ENCODE measurements around the gene EXOC4. TPM values are rescaled to one million over a fixed set of nuclear protein-coding genes. Genes with fewer than 3 reads are reported as not detected.

Gene EXOC4
- total RNA-seq, 1 donor from 2014 or later, result 145 TPM

GRCh38 chr7:133552079-133552478, 299.2 kb downstream of the EXOC4 start:
- Mint-ChIP-seq H3K4me3 (ENCODE audit: low read depth) (no peak overlapping the region), H3K36me3 (ENCODE audit: insufficient read depth) (no peaks in the 10 kb centered on the region)

GRCh38 chr7:133554330-133554729, 301.5 kb downstream of the EXOC4 start:
- TF ChIP-seq CTCF (IDR thresholded peaks at IDR 0.05; ENCODE audit: unreplicated experiment), result no peak
- no peak overlapping the region for H3K4me3 Mint-ChIP-seq (ENCODE audit: low read depth)
- H3K27me3 Mint-ChIP-seq, result no peaks in the 10 kb centered on the region
- no peak overlapping the region for H3K27ac Mint-ChIP-seq
- no peaks in the 10 kb centered on the region for H3K9me3 Mint-ChIP-seq (ENCODE audit: low read depth)
- H3K36me3 Mint-ChIP-seq (ENCODE audit: insufficient read depth), result no peaks in the 10 kb centered on the region
- DNase-seq (ENCODE audit: low spot score, unreplicated experiment), result no peak
- peaks cover 4% of the 10 kb centered on the region for H3K4me1 Mint-ChIP-seq (ENCODE audit: low read depth)

More at GRCh38 chr7:133552079-133552478, 299.2 kb downstream of the EXOC4 start:
- H3K9me3 Mint-ChIP-seq (ENCODE audit: low read depth), result no peaks in the 10 kb centered on the region
- DNase-seq (ENCODE audit: low spot score, unreplicated experiment), result no peak
- H3K27ac Mint-ChIP-seq, result no peak overlapping the region
- no peak for TF ChIP-seq CTCF (IDR thresholded peaks at IDR 0.05; ENCODE audit: unreplicated experiment)
- no peaks in the 10 kb centered on the region for H3K27me3 Mint-ChIP-seq
- H3K4me1 Mint-ChIP-seq (ENCODE audit: low read depth), result peaks cover 4% of the 10 kb centered on the region

- no peaks in the 10 kb centered on the region for H3K36me3 Mint-ChIP-seq (ENCODE audit: insufficient read depth)
- H3K9me3 Mint-ChIP-seq (ENCODE audit: low read depth), result no peaks in the 10 kb centered on the region
- peaks cover 4% of the 10 kb centered on the region for H3K4me1 Mint-ChIP-seq (ENCODE audit: low read depth)
- H3K27ac Mint-ChIP-seq, result no peak overlapping the region
- TF ChIP-seq CTCF (IDR thresholded peaks at IDR 0.05; ENCODE audit: unreplicated experiment), result no peak
- no peak for DNase-seq (ENCODE audit: low spot score, unreplicated experiment)
- no peaks in the 10 kb centered on the region for H3K27me3 Mint-ChIP-seq
- no peak overlapping the region for H3K4me3 Mint-ChIP-seq (ENCODE audit: low read depth)
Observed at GRCh38 chr7:133556048-133556447, 303.2 kb downstream of the EXOC4 start.

GRCh38 chr7:133556553-133556952, 303.7 kb downstream of the EXOC4 start:
- Mint-ChIP-seq H3K9me3 (ENCODE audit: low read depth) (no peaks in the 10 kb centered on the region), H3K27me3 (no peaks in the 10 kb centered on the region), H3K4me1 (ENCODE audit: low read depth) (peaks cover 4% of the 10 kb centered on the region), H3K27ac (no peak overlapping the region), H3K36me3 (ENCODE audit: insufficient read depth) (no peaks in the 10 kb centered on the region), H3K4me3 (ENCODE audit: low read depth) (no peak overlapping the region)
- no peak for DNase-seq (ENCODE audit: low spot score, unreplicated experiment)
- TF ChIP-seq CTCF (IDR thresholded peaks at IDR 0.05; ENCODE audit: unreplicated experiment), result no peak

GRCh38 chr7:133560900-133561299, 308.0 kb downstream of the EXOC4 start:
- no peak overlapping the region for H3K4me3 Mint-ChIP-seq (ENCODE audit: low read depth)
- peaks cover 4% of the 10 kb centered on the region for H3K4me1 Mint-ChIP-seq (ENCODE audit: low read depth)
- no peak for DNase-seq (ENCODE audit: low spot score, unreplicated experiment)
- no peaks in the 10 kb centered on the region for H3K9me3 Mint-ChIP-seq (ENCODE audit: low read depth)
- H3K27me3 Mint-ChIP-seq, result no peaks in the 10 kb centered on the region
- TF ChIP-seq CTCF (IDR thresholded peaks at IDR 0.05; ENCODE audit: unreplicated experiment), result no peak
- H3K27ac Mint-ChIP-seq, result no peak overlapping the region
- no peaks in the 10 kb centered on the region for H3K36me3 Mint-ChIP-seq (ENCODE audit: insufficient read depth)

Data from progenitor cell of endocrine pancreas (in vitro differentiated cells).